HG03135 (cell line): ENCODE data around the gene NOS1.

Experiments
- ATAC-seq: cut with Tn5 transposase; IDR thresholded peaks from one replicate; pipeline ENCODE4 v1.9.1; 2021; ENCODE audit warnings: mild to moderate bottlenecking, moderate library complexity; ENCODE audit not compliant: unreplicated experiment

Gene NOS1

GRCh38 chr12:117331691-117332090 is 29.7 kb downstream of the NOS1 start:
- ATAC-seq: no peak

GRCh38 chr12:117330441-117331113 is 30.8 kb downstream of the NOS1 start:
- no peak for ATAC-seq

GRCh38 chr12:117329756-117330155 is 31.7 kb downstream of the NOS1 start:
- no peak for ATAC-seq

- ATAC-seq: no peak
Observed at GRCh38 chr12:117328556-117329100, 32.8 kb downstream of the NOS1 start.

GRCh38 chr12:117322428-117322827 is 39.0 kb downstream of the NOS1 start:
- no peak for ATAC-seq

- no peak for ATAC-seq
Observed at GRCh38 chr12:117321572-117321971, 39.9 kb downstream of the NOS1 start.

GRCh38 chr12:117318591-117318990 is 42.8 kb downstream of the NOS1 start:
- ATAC-seq: no peak

GRCh38 chr12:117316336-117316735 is 45.1 kb downstream of the NOS1 start:
- no peak for ATAC-seq

- ATAC-seq: no peak
Observed at GRCh38 chr12:117313926-117314325, 47.5 kb downstream of the NOS1 start.

- no peak for ATAC-seq
Observed at GRCh38 chr12:117312770-117313169, 48.7 kb downstream of the NOS1 start.

- ATAC-seq: no peak
Observed at GRCh38 chr12:117309276-117309925, 52.0 kb downstream of the NOS1 start.

GRCh38 chr12:117300174-117300573 is 61.3 kb downstream of the NOS1 start:
- no peak for ATAC-seq

GRCh38 chr12:117298648-117299225 is 62.7 kb downstream of the NOS1 start:
- no peak for ATAC-seq

- no peak for ATAC-seq
Observed at GRCh38 chr12:117298191-117298590, 63.2 kb downstream of the NOS1 start.

- ATAC-seq: no peak
Observed at GRCh38 chr12:117294189-117294603, 67.2 kb downstream of the NOS1 start.

- no peak for ATAC-seq
Observed at GRCh38 chr12:117293510-117293909, 67.9 kb downstream of the NOS1 start.

GRCh38 chr12:117292688-117293087 is 68.7 kb downstream of the NOS1 start:
- no peak for ATAC-seq

GRCh38 chr12:117284140-117284539 is 77.3 kb downstream of the NOS1 start:
- no peak for ATAC-seq

GRCh38 chr12:117282490-117282889 is 78.9 kb downstream of the NOS1 start:
- no peak for ATAC-seq

GRCh38 chr12:117280019-117280680 is 81.3 kb downstream of the NOS1 start:
- ATAC-seq: no peak

- ATAC-seq: no peak
Observed at GRCh38 chr12:117279606-117280005, 81.8 kb downstream of the NOS1 start.
